Psoas muscle (tissue), 8 donors: Measurements from ENCODE around the gene KCNJ4. TPM values are rescaled to one million over a fixed set of nuclear protein-coding genes. Genes with fewer than 3 reads are reported as not detected.
A peak's percentile ranks its signal among the peaks of the same experiment; 100 is the strongest.

ENCODE experiments used
- ATAC-seq, 4 donors: fragments of 200-7000 bp; cut with Tn5 transposase; one replicate each; pipeline ENCODE4 v1.9.1; 2020; ENCODE audit warnings: moderate library complexity in 3 of 4, mild to moderate bottlenecking in 2 of 4
- DNase-seq, 2 donors: peaks; one replicate each; pipeline ENCODE4 v3.0.0-alpha.2; 2020
- H3K27ac ChIP-seq: fragments of 200-600 bp; one replicate; pipeline ENCODE4 v1.8.0; 2022
- H3K27me3 ChIP-seq, 3 donors: fragments of 200-600 bp in 1 of 3; one replicate each; pipeline versions ENCODE4 v1.6.1 to v1.8.0; 2013 to 2022; ENCODE audit warnings: low read length in 2 of 3, mild to moderate bottlenecking in 2 of 3, moderate library complexity in 1 of 3; ENCODE audit not compliant: insufficient read depth in 3 of 3
- H3K36me3 ChIP-seq, 2 donors: fragments of 200-600 bp in 1 of 2; one replicate each; pipeline versions ENCODE4 v1.6.1 to v1.8.0; 2013 to 2022; ENCODE audit warnings: low read depth in 1 of 2, mild to moderate bottlenecking in 1 of 2, moderate library complexity in 1 of 2; ENCODE audit not compliant: insufficient read depth in 1 of 2
- H3K4me1 ChIP-seq: fragments of 200-600 bp; one replicate; pipeline ENCODE4 v1.8.0; 2022
- H3K4me3 ChIP-seq: fragments of 200-600 bp; one replicate; pipeline ENCODE4 v1.8.0; 2022; ENCODE audit warnings: mild to moderate bottlenecking
- H3K9me3 ChIP-seq: fragments of 200-600 bp; one replicate; pipeline ENCODE4 v1.8.0; 2022
- CTCF ChIP-seq: fragments of 200-600 bp; IDR thresholded peaks from one replicate; pipeline ENCODE4 v1.8.0; 2022; ENCODE audit warnings: antibody characterized with exemption
- WGBS, 3 donors: extraction: QIAGEN DNeasy Blood & Tissue Kit; methylation state at CpG; one replicate each; pipeline versions ENCODE4 v1.1.6 to v1.1.7; 2013; 5-methylcytosine and 5-hydroxymethylcytosine counted together
- intact Hi-C, 2 donors: fragments of 100-400 bp; cut with DNase I; formaldehyde crosslinking; loops; one replicate each; pipeline versions ENCODE4 v1.11.0 to v1.14.2; 2022
- polyA plus RNA-seq, 3 donors: library from polyadenylated mRNA; stranded (reverse); fragments of 200-250 nt; gene quantifications; one replicate each; pipeline ENCODE4 v1.2.3, GENCODE V29; 2013
- total RNA-seq, 4 donors: library from RNA; stranded (reverse); fragmentation: NEBNext Ultra II Directional in 2 of 4; extraction: Animal tissue kit (Norgen Biotek cat#: 25700) in 2 of 4; gene quantifications; one replicate each; pipeline versions ENCODE4 v1.2.1 to v1.2.4, GENCODE V29; 2021 to 2023
- donor health status: healthy with polysubstance abuse.
- donor health status: DM: no; HTN: no; CAD: no; lungs with moderate emphysema.
- donor health status: Bipolar disorder and iron deficiency.
- donor health status: healthy.
- donor health status: DM: yes; HTN: yes; CAD: no.
- donor health status: DM: no; HTN: no; CAD: no.
- donor health status: DM: no; HTN: no; CAD: no.
- donor health status: DM: yes; HTN: yes; CAD: no.

Gene KCNJ4
- total and polyA plus RNA-seq, 7 donors = 0.01 TPM; not detected in 6

GRCh38 chr22:38454353-38455075 lies 485 bp downstream of the KCNJ4 start:
- H3K4me1 ChIP-seq = no peaks in the 10 kb centered on the region
- intact Hi-C loops = loop anchor here in 1 of 2 donors (5.0 kb wide), 1 partner anchor 42 kb away; no protein-coding TSS in a partner anchor
- TF ChIP-seq CTCF = no peak

GRCh38 chr22:38453996-38454352 lies 1.0 kb downstream of the KCNJ4 start:
- no peaks in the 10 kb centered on the region for H3K4me1 ChIP-seq
- no peak for TF ChIP-seq CTCF
- peaks cover 0 to 92% (median 22%) of the 10 kb centered on the region in 3 donors for H3K27me3 ChIP-seq
- no peaks in the 10 kb centered on the region for H3K9me3 ChIP-seq
- no peak overlapping the region for H3K4me3 ChIP-seq
- no peaks in the 10 kb centered on the region for H3K36me3 ChIP-seq
- no peak for DNase-seq
- H3K27ac ChIP-seq = no peak overlapping the region
- intact Hi-C loops = no loop called here
- peak in 1 of 4 donors; percentile 11 for ATAC-seq
- WGBS, 3 donors = 55 to 63% (median 61%) methylated on average over 3 of the region's 3 CpGs

More at GRCh38 chr22:38454353-38455075, 485 bp downstream of the KCNJ4 start:
- Histone ChIP-seq H3K36me3 (no peaks in the 10 kb centered on the region), H3K4me3 (peak overlapping the region; percentile 62), H3K27me3 (peaks cover 0 to 92% (median 22%) of the 10 kb centered on the region in 3 donors), H3K9me3 (no peaks in the 10 kb centered on the region), H3K27ac (no peak overlapping the region)
- DNase-seq (no peak), ATAC-seq (peak in 3 of 4 donors; percentile 36 to 54 (median 47))
- 6 to 16% (median 7%) methylated on average over 29 to 67 of the region's 67 CpGs for WGBS, 3 donors

- H3K9me3 ChIP-seq = no peaks in the 10 kb centered on the region
- ATAC-seq (no peak), DNase-seq (no peak)
- H3K4me1 ChIP-seq = no peaks in the 10 kb centered on the region
- TF ChIP-seq CTCF = no peak
- H3K27ac ChIP-seq = no peak overlapping the region
- intact Hi-C loops = no loop called here
- WGBS, 3 donors = 79 to 85% (median 82%) methylated on average over 11 of the region's 11 CpGs
- H3K36me3 ChIP-seq = no peaks in the 10 kb centered on the region
- peaks cover 0 to 89% (median 22%) of the 10 kb centered on the region in 3 donors for H3K27me3 ChIP-seq
- no peak overlapping the region for H3K4me3 ChIP-seq
Measured at GRCh38 chr22:38453066-38453672, 1.8 kb downstream of the KCNJ4 start.

GRCh38 chr22:38452373-38453065 lies 2.5 kb downstream of the KCNJ4 start:
- H3K4me1 ChIP-seq = no peaks in the 10 kb centered on the region
- ATAC-seq = peak in 1 of 4 donors; percentile 37
- WGBS, 3 donors = 23 to 28% (median 24%) methylated on average over 24 to 25 of the region's 25 CpGs

More at GRCh38 chr22:38452373-38453065, 2.5 kb downstream of the KCNJ4 start:
- intact Hi-C loops = no loop called here
- no peaks in the 10 kb centered on the region for H3K36me3 ChIP-seq
- TF ChIP-seq CTCF = no peak
- H3K9me3 ChIP-seq = no peaks in the 10 kb centered on the region
- no peak overlapping the region for H3K4me3 ChIP-seq
- DNase-seq = no peak
- H3K27me3 ChIP-seq = peaks cover 0 to 84% (median 22%) of the 10 kb centered on the region in 3 donors
- H3K27ac ChIP-seq = no peak overlapping the region
